Adrenal gland (tissue), 5 donors: ENCODE results near the gene CYP2E1.

Source experiments
- POLR2A ChIP-seq, 2 donors: fragments of 450-650 bp; IDR thresholded peaks; one replicate each; pipeline ENCODE4 v1.6.1; 2017; ENCODE audit warnings: antibody characterized with exemption in 2 of 2, mild to moderate bottlenecking in 2 of 2, moderate library complexity in 1 of 2
- TF ChIP-seq, protein P1 (sequence below), 6 experiments: fragments of 450-650 bp in 4 of 6; fragments of 200-600 bp in 2 of 6; sonication (generic) in 1 of 6; IDR thresholded peaks; 1 replicate in 5 of 6; 2 replicates in 1 of 6; pipeline versions ENCODE4 v1.5.1 to v1.8.0; 2016 to 2021; ENCODE audit warnings: antibody characterized with exemption in 6 of 6, mild to moderate bottlenecking in 2 of 6, moderate library complexity in 1 of 6
- donor health status: DM: no; HTN: no; CAD: no.

- TF ChIP-seq, protein P1, sequence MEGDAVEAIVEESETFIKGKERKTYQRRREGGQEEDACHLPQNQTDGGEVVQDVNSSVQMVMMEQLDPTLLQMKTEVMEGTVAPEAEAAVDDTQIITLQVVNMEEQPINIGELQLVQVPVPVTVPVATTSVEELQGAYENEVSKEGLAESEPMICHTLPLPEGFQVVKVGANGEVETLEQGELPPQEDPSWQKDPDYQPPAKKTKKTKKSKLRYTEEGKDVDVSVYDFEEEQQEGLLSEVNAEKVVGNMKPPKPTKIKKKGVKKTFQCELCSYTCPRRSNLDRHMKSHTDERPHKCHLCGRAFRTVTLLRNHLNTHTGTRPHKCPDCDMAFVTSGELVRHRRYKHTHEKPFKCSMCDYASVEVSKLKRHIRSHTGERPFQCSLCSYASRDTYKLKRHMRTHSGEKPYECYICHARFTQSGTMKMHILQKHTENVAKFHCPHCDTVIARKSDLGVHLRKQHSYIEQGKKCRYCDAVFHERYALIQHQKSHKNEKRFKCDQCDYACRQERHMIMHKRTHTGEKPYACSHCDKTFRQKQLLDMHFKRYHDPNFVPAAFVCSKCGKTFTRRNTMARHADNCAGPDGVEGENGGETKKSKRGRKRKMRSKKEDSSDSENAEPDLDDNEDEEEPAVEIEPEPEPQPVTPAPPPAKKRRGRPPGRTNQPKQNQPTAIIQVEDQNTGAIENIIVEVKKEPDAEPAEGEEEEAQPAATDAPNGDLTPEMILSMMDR (IDR thresholded peaks at IDR 0.05), result no peak
- no peak for TF ChIP-seq POLR2A (IDR thresholded peaks at IDR 0.05)
These were observed 38.8 kb upstream of the CYP2E1 start for GRCh38 chr10:133488354-133488753.
